Kidney glomerular epithelial cell (primary cell): Measurements from ENCODE around the gene KIF25.
A peak's percentile ranks its signal among the peaks of the same experiment; 100 is the strongest.

ENCODE experiments used
- DNase-seq: peaks from one replicate; lab custom pipeline; 2025; lab: John Stamatoyannopoulos, UW

Gene KIF25, protein sequence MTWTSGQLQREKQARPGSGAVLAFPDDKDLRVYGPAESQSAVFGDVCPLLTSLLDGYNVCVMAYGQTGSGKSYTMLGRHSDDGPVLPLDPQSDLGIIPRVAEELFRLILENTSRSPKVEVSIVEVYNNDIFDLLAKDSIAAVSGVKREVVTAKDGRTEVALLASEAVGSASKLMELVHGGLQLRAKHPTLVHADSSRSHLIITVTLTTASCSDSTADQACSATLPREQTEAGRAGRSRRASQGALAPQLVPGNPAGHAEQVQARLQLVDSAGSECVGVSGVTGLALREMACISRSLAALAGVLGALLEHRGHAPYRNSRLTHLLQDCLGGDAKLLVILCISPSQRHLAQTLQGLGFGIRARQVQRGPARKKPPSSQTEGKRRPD

DNA sequence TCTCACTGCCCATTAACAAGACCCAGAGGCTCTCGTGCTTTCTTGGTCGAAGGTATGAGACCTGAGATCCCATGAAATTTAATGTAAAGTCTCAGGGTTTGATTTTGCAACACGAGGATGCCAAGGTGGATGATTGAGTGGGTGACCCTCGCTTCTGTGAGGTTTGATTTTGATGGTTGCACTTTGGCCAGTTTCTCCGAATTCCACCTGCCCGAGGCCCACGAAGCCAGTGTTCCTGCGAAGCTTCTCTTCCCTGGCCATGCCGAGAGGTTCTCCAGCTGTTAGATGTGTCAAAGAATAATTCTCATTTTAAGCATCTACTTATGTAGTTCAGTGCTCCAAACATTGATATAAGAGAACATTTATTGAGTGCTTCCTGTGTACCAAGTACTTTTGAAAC, at the start of gene KIF25:
KIF25 (plus strand) TSS at position 30 of the 400 bp plus-strand sequence. CDS start 31,915 bp downstream, outside the sequence.
- no peak for DNase-seq

DNA sequence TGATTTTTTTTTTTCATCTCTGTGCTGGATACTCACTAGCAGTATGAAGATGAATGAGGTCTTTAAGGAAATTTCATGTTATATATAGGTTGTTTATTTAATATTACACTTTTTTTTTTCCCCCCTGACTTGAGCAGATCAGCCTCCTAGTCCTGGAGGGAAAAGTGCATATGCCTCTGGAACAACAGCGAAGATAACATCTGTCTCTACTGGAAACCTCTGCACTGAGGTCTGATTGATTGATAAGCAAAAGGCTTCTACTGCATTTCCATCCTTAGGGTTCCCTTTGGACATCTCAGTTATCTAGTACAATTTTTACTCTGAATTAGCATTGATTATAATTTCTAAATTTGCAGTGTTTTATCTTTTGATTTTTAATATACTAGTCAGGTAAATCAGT, 49.8 kb upstream of the KIF25 start:
- no peak for DNase-seq

DNA sequence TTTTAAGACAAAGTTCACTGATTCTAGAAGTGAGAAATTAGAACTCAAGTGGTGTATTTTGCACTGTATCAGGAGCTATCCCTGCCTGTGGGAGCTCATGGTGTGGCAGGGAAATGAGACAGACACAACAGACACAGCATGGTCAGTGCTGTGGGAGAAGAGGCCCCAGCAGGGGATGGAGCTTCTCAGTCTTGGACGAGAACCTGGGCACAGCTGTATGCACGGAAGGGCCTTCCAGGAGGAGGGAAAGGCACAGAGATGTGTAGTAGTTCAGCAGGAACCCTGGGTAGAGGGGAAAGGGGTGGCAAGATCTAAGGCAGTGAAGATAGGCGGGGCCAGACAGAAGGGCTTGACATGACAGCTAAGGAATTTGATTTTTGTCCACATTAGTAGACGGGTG, 48.8 kb upstream of the KIF25 start:
- no peak for DNase-seq

DNA sequence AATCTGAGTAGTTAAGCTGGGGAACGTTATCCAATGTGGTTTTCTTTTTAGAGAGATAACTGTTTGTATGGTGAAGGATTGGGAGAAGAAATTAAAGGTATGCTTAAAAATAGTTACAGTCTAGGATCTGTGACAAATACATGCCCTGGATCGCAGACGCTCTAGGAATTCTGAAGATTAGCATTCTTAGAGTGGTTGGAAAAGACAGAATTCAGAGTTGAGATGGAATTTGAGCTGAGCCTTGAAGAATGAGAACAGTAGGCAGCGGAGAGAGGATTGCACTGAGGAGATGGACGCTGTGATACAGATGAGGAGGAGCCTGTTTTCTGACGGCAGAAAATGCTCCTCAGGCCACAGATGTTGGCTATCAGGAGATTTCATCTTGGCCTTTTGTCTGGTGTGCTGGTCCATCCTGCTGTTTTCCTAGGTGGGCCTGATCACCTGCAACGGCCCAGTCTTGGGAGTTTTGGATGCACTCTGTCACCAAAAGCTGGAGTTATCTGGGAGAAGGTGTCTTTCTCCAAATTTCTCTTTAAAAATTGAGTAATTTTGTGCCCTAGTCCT, 48.3 kb upstream of the KIF25 start:
- no peak for DNase-seq

DNA sequence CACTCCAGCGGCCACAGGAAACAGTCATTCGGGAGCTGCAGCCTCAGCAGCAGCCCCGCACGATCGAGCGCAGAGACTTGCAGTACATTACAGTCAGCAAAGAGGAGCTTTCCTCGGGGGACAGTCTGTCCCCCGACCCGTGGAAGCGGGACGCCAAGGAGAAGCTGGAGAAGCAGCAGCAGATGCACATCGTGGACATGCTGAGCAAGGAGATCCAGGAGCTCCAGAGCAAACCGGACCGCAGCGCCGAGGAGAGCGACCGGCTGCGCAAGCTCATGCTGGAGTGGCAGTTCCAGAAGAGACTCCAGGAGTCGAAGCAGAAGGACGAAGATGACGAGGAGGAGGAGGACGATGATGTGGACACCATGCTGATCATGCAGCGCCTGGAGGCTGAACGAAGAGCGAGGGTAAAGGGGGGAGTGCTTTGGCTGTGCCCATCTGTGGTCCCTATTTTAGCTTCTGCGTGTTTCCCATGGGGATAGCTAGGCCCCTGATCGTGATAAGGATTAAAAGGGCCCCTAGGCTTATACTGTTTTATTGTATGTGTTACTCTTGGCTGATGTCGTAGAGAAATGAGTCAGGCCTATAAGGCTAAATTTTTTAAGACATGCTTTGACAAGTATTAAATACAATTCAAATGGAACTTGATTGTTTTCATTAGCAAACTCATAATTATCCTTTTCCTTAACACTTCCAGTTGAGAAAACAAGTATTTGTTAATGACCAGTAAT, 45.5 kb upstream of the KIF25 start:
- no peak for DNase-seq

DNA sequence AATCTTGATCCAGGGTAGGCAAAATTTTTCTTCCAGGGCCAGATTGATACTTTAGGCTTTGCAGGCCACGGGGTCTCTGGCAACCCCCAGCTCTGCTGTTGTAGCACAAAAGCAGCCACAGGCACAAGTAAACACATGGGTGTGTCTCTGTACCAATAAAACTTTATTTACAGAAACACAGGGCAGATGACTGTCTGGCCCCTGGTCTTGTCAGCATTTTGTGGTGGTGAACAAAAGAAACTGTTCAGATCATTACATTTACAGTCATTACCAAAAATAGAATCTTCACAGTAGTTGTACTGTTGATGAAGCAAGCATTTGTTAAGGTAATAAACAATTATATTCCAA, 45.0 kb upstream of the KIF25 start:
- DNase-seq = no peak

DNA sequence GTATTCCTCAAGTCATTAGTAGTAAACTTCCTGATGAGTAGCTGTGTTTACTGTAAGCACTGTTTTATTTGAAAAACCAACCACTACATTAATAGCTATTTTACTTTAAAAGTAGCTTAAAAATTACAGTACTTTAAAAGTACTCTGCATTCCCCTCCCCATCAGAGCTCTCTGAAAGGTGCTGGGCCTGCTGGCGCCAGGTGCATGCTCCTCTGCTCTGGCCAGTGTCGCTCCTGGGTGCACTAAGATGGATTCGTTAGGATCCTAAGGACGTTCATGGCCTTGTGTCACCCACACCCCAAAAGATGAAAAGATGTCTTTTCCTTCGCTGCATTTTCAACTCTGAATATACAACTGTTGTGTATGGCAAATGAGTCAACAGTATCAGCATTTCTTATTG, 43.9 kb upstream of the KIF25 start:
- DNase-seq = no peak

DNA sequence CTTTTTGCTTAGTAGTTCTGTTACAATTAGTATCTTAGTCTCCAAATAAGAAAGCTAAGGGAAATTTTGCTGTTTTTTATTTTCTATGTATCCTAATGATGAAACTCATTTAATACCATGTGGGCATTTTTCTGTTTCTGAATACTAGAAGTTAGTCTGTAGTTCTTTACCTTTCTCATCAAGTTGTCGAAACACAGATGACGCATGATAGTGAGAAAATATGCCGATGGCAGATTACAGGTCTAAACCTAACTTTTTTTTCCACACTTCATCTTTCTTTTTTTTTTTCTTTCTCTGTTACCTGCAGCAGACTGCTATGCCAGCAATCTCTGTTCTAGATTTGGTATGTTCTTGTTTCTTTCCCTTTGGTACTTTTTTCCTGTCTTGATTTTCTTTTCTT, 43.3 kb upstream of the KIF25 start:
- DNase-seq = no peak

DNA sequence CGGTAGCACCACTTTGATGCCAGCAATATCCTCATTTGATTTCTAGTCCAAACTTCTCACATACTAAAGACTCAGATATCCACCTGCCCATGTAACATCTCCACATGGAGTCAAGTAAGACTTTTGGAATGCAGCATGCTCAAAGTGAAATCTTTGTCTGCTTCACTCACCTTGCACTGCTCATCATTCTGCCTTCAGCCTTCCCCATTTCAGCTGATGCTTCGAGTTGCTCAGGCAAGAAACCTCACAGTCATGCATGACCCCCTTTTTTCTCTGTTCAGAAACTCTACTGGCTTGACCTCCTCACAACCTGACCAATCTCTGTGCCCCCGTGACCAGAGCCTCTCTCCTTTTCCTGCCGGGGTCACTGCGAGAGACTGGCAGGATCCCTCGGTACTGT, 41.0 kb upstream of the KIF25 start:
- DNase-seq = peak; percentile 54

DNA sequence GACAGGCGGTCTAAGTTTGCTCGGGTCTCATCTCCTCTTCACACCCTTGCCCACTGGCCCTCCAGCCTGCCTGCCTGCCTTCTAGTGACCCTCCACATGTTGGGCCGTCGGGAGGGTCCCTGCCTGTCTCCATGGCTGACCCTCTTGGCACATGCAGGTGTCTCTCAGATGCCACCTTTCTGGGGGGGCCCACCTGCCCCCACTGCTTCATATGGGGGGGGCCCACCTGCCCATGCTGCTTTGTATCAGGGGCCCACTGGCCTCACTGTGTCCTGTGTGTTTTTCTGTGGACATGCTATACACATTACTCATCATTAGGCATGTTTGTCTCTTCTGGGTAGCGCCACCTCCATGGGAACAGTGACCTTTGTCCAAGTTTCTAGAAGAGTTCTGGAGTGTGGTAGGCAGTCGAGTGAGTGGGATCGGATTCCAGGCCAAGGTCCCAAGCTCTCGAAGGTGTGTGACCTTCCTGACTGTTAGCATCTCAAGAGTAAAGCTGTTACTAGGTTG, 40.4 kb upstream of the KIF25 start:
- DNase-seq = no peak

DNA sequence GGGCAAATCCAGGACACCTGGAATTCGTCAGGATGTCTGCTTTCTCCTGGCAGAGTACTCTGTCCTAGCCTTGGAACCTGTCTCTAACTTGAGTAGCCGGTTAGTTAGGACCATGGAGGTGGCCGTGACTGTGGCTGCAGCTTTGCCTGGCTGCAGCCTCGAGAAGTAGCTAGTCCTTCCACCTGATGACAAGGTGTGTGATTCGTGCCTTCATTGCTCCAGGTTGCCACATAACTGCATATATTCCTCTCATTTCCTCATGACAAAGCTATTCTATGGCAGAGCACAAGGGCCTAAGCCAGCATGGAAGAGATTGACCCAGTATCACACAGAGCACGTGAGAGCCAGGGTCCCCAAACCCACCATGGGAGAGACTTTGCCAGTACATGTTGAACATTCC, 39.8 kb upstream of the KIF25 start:
- no peak for DNase-seq

DNA sequence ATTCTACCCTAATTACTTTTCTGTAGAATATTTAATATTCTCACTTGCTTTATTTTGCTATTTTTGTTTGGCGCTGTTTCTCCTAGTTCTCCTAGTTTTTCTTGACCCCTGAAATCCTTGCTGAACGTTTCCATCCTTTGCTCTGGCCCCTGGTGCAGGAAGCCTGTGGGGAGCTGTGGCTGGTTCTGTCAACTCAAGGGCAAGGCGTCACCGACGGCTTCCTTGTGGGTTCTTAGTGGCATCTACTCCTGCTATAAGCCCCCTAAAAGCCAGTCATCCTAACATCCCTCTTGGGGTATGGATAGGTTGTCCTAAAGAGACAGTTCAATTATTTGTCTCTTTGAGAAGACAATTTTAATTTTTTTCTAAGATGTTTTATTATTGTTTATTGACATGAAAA, 36.9 kb upstream of the KIF25 start:
- no peak for DNase-seq

DNA sequence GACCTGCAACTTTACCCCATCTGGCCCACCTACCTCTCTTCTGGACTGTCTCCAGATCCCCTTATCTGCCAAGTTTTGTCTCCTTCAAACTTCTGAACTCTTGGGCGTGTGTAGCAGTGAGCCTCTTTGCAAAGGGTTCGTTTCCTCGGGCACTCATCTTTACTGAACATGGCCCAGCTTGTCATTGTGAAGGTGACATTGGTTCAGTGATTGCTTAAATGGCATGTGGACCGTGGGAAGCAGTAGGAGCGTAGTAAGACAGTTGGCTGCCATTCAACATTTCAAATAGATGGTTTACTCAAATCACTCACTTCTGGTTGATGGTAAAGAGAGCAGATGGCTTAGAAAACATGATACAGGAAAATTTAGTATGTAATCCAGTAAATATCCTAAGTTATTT, 34.8 kb upstream of the KIF25 start:
- DNase-seq = no peak

DNA sequence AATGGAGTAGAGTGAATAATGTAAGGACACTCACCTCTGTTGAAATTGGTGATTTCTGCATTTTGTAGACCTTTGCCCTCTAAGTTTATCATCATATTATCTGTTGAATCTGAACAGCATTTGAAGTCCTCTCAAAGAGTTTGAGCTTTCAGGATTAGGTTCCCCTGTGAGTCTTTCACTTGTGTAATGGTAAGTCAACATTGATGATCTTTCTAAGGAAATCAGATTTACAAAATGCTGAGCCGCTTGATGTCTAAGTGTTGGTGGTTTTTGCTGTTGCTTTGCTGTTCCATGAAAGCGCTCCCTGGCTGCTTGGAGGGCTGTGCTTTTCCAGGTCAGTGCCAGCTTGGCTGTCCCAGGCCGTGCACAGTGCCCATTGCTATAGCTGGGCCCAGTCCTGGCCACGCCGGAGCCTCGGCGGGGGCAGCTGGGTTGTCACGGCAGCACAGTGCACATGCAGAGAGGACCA, 33.8 kb upstream of the KIF25 start:
- DNase-seq = no peak

DNA sequence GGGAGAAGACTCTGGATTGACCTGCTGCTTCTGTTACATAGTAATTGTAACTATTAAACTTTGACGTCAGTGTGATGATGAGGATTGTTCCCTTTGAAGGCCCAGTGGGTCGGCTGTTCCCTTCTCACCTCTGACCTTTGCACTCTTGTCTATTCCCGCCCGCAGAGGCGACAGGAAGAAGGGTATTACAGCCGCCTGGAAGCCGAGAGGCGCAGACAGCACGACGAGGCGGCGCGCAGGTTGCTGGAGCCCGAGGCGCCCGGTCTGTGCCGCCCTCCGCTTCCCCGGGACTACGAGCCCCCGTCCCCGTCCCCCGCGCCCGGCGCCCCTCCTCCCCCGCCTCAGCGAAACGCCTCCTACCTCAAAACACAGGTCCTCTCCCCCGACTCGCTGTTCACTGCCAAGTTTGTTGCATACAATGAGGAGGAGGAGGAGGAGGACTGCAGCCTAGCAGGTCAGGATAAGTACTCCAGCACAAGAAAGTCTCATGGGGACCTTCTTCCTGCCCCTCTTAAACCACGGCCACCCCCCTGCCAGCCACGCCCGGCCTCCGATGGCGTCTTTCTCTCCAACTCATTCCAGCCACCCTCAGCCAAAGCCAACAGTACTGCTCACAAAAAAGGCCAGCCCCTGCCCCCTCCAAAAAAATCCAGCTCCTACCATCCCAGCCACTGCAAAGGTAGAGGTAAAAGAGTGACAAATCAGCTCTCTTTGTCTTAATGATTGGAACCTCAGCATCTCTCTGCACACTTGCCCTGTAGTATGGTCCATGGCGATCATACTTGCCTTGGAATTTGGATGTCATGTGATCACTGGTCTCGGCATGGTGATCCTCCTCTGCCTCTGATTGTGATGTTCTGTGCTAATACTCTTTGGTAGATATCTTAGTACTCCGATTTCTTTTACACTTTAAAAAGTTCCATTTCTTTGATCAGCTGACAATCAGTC, 31.6 kb upstream of the KIF25 start:
- DNase-seq = no peak

DNA sequence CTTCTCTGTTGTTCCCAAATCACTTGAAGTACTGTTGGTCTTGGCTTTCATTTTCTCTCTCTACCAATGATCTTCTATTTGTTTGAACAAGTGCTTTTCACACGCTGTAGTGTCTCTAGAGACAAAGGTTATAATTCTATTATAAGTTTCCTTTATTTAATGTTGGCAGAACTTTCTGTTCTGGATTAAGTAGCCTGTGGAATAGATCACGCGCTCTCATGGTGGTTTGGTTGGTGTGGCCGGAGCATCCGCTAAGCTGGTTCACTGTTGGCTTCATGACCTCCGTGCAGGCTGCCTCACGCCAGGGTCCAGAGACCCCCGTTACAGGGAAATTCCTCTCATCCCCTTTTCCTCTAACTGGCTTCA, 30.9 kb upstream of the KIF25 start:
- DNase-seq = no peak

DNA sequence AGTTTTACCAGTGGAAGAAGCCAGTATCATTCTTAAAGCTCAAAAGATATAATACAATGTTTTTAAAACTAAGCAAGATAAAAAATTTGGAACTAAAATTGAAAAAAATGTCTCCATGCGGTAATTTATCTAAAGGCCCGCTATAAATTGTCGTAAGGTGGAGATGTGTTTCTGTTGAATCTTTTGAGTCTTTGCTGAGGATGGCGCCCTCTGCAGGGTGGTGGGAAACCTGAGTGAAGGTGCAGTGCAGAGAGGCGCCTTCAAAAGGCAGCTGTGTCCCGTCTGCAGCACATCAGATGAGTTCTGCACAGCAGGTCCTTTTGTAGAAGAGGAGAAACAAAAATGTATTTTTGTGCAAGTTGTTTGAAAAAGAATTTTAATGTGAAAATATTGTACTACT, 29.4 kb upstream of the KIF25 start:
- peak; percentile 44 for DNase-seq

DNA sequence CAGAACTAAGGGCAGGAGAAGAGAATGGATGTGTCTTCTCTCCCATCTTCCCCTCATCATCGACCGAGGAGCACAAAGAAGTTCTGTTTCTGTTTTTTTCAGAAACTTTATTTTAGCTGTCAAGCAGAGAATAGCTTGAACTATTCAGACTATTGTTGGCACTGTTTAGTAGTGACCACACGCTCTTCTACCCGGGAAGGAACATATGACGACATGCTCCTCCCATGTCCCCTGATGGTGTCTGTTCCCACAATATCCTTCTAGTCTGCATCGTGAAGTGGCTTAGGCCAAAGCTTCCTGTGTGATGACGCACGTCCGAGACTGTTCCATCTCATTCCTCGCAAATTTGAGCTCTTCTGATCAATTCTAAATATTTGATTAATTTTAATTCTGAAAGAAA, 27.2 kb upstream of the KIF25 start:
- no peak for DNase-seq

DNA sequence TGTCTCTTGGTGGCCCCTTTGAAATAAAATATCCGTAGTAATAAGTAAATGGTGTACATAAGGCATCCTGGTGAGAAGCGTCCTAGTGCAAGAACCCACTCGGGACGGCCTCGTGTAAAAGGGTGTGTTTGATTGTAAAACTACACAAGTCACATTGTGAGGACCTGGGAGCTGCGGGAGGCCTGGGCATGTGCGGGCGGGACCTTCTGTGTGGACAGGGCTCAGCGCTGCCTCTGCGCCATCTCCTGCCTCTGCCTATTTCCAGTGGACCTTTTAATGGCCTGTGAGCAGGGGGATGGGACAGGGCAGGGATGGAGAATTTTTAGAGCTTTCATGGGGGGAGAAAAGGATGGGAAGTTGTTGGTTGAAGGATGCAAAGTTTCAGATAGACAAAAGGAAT, 25.3 kb upstream of the KIF25 start:
- DNase-seq = no peak

DNA sequence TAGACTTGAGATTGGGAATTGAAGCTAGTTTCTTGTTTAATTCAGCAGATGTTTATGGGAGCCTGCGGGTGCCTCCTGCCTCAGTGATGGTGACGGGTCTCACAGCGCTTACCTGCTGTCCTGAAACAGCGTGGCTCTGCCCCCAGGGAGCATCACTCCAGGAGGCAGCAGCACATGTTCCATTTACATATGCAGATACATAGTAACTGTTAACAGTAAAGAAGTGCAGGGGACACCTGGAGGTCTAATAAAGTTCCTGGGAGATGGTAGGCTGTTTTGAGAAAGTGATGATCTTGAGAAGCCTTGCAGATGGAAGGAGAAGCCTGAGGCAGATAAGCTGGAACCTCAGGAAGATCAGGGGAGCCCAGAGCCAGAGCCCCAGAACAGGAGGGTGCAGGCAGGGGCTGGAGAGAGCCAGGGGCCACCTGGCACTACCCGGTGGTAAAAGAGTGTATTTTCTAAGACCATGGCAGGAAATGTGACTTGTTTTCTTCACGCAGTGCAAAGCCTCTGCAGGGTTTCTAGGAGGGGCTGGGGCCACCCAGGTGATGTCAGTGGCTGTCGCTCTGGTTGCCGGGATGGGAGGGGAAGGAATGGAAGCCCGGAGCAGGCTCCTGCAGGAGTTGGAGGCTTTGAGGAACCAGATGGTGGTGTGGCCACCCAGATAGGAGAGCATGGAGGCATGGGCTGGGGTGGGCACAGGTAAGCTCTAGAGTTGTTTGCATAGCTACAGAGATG, 24.2 kb upstream of the KIF25 start:
- no peak for DNase-seq

DNA sequence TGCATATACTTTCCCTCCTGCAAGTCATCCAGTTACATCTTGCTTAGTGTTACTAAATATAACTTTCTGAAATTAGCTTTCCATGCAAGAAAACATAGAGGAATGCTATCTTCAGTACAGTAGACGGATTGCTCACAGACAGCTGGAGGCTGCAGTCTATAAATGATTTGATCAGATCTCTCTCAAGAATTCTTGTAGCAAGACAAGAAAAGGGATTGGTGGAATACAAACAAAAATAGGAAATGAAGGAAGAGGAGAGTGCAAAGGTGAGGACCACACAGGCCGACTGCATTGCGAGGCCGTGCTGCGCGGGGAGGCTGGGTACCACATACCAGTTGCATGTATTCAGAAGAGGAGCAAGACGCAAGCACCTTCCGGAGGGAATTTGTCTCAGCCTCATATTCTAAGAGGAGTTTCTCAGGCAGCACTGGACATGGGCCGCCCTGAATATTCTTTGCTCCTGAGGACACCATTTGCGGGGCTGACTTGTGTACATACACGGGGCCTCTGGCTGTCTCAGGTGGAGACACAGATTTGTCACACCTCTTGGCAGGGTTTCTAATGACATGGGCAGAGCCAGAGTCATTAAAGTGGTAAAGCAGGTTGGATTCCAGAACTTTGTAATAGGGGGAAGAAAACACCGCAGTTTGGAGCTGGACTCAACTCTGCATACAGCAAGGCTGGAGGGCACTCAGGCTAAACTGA, 22.7 kb upstream of the KIF25 start:
- DNase-seq = no peak
